ENCODE measurements around the gene ANKRD52.

DNA sequence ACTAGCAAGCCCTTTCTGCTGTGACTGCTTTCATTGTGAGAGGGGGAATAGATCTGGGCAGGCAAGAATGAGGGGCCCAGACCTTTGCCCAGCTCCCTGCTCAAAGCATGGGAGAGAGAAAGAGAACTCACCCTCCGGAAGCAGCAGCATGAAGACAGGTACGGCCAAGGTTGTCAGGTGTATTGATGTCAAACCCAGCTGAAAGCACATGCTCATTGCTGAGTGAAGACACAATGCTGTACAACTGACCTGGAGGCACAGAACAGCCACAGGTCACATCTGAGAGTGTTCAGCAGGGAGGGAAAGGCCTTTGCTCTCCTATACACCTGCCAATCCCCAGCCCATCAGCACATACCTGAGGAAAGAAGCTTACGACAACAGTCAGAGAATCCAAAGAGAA is 5.5 kb downstream of the ANKRD52 start:
- no peak for TF ChIP-seq CTCF (IDR thresholded peaks at IDR 0.05; ENCODE audit: control extremely low read depth in 1 of 3, insufficient read depth in 1 of 3, low read depth in 1 of 3, low read length in 3 of 3)
- TF ChIP-seq EP300 (IDR thresholded peaks at IDR 0.05; ENCODE audit: borderline replicate concordance in 1 of 2, low read depth in 2 of 2, low read length in 2 of 2) = no peak
- TF ChIP-seq, protein P1, sequence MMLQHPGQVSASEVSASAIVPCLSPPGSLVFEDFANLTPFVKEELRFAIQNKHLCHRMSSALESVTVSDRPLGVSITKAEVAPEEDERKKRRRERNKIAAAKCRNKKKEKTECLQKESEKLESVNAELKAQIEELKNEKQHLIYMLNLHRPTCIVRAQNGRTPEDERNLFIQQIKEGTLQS (IDR thresholded peaks at IDR 0.05; ENCODE audit: insufficient read depth, low read depth, low read length) = no peak
- TF ChIP-seq YY1 (IDR thresholded peaks at IDR 0.05; ENCODE audit: low read depth, low read length) = no peak
- TF ChIP-seq POLR2AphosphoS5 (IDR thresholded peaks at IDR 0.05; ENCODE audit: low read depth, low read length) = no peak
- no peak for TF ChIP-seq SUZ12 (IDR thresholded peaks at IDR 0.05; ENCODE audit: low read length)
- no peak for TF ChIP-seq EZH2 (IDR thresholded peaks at IDR 0.05; ENCODE audit: low read depth, low read length, severe bottlenecking)

Measured in H1 (cell line).